HG03439 (cell line): ENCODE data around the gene FER.

Source experiments
- ATAC-seq: cut with Tn5 transposase; IDR thresholded peaks from one replicate; pipeline ENCODE4 v1.9.1; 2021; ENCODE audit warnings: mild to moderate bottlenecking, moderate library complexity; ENCODE audit not compliant: unreplicated experiment

The FER gene

GRCh38 chr5:109100971-109101370, 353.3 kb downstream of the FER start:
- no peak for ATAC-seq

- ATAC-seq, result no peak
Measured at GRCh38 chr5:109102096-109102690, 354.5 kb downstream of the FER start.

- ATAC-seq, result no peak
Measured at GRCh38 chr5:109105631-109106267, 358.1 kb downstream of the FER start.

- no peak for ATAC-seq
Measured at GRCh38 chr5:109111680-109112079, 364.0 kb downstream of the FER start.

GRCh38 chr5:109113608-109114007, 365.9 kb downstream of the FER start:
- no peak for ATAC-seq

- no peak for ATAC-seq
Measured at GRCh38 chr5:109121225-109121624, 373.5 kb downstream of the FER start.

GRCh38 chr5:109125755-109126429, 378.2 kb downstream of the FER start:
- no peak for ATAC-seq

GRCh38 chr5:109126481-109126880, 378.8 kb downstream of the FER start:
- no peak for ATAC-seq

GRCh38 chr5:109136906-109137305, 389.2 kb downstream of the FER start:
- ATAC-seq, result no peak

GRCh38 chr5:109141222-109142200, 393.8 kb downstream of the FER start:
- ATAC-seq, result no peak

- no peak for ATAC-seq
Measured at GRCh38 chr5:109143031-109143430, 395.3 kb downstream of the FER start.

GRCh38 chr5:109145139-109145538, 397.4 kb downstream of the FER start:
- ATAC-seq, result no peak

- ATAC-seq, result no peak
Measured at GRCh38 chr5:109146591-109146990, 398.9 kb downstream of the FER start.

GRCh38 chr5:109152565-109152964, 404.9 kb downstream of the FER start:
- no peak for ATAC-seq

- ATAC-seq, result no peak
Measured at GRCh38 chr5:109155625-109156024, 407.9 kb downstream of the FER start.

- ATAC-seq, result no peak
Measured at GRCh38 chr5:109156885-109157284, 409.2 kb downstream of the FER start.

- no peak for ATAC-seq
Measured at GRCh38 chr5:109160468-109160867, 412.8 kb downstream of the FER start.

GRCh38 chr5:109161914-109162683, 414.4 kb downstream of the FER start:
- peak; percentile 87 for ATAC-seq

- no peak for ATAC-seq
Measured at GRCh38 chr5:109163336-109163735, 415.6 kb downstream of the FER start.

- no peak for ATAC-seq
Measured at GRCh38 chr5:109164001-109164400, 416.3 kb downstream of the FER start.
